ENCODE results near the gene MAMDC2. TPM values are rescaled to one million over a fixed set of nuclear protein-coding genes. Genes with fewer than 3 reads are reported as not detected.

MAMDC2 gene
- total RNA-seq, 2 experiments from 2014 or later = not detected

Other genes starting within 250 kb of the MAMDC2 start
- 1 to 10 TPM in 1 of 2 experiments, under 1 TPM in 1; 0.25 to 1.4 TPM for gene CFAP95, start 223.0 kb upstream of the MAMDC2 start, total RNA-seq
- gene SMC5, start 215.1 kb downstream of the MAMDC2 start, total RNA-seq = 10 to 100 TPM; 38.1 to 40.9 TPM